HPDE6-E6E7 (cell line): ENCODE data around the gene PNPLA8.
"Not testable (repeated sequence)": the region's sequence is repeated elsewhere in the genome, so short reads cannot be mapped to it uniquely, and the experiment has no call there.

Experiments
- DNase-seq: peaks from one replicate; pipeline ENCODE4 v3.0.0; 2011; ENCODE audit warnings: missing footprints; ENCODE audit errors: extremely low spot score

Gene PNPLA8, protein sequence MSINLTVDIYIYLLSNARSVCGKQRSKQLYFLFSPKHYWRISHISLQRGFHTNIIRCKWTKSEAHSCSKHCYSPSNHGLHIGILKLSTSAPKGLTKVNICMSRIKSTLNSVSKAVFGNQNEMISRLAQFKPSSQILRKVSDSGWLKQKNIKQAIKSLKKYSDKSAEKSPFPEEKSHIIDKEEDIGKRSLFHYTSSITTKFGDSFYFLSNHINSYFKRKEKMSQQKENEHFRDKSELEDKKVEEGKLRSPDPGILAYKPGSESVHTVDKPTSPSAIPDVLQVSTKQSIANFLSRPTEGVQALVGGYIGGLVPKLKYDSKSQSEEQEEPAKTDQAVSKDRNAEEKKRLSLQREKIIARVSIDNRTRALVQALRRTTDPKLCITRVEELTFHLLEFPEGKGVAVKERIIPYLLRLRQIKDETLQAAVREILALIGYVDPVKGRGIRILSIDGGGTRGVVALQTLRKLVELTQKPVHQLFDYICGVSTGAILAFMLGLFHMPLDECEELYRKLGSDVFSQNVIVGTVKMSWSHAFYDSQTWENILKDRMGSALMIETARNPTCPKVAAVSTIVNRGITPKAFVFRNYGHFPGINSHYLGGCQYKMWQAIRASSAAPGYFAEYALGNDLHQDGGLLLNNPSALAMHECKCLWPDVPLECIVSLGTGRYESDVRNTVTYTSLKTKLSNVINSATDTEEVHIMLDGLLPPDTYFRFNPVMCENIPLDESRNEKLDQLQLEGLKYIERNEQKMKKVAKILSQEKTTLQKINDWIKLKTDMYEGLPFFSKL

DNA sequence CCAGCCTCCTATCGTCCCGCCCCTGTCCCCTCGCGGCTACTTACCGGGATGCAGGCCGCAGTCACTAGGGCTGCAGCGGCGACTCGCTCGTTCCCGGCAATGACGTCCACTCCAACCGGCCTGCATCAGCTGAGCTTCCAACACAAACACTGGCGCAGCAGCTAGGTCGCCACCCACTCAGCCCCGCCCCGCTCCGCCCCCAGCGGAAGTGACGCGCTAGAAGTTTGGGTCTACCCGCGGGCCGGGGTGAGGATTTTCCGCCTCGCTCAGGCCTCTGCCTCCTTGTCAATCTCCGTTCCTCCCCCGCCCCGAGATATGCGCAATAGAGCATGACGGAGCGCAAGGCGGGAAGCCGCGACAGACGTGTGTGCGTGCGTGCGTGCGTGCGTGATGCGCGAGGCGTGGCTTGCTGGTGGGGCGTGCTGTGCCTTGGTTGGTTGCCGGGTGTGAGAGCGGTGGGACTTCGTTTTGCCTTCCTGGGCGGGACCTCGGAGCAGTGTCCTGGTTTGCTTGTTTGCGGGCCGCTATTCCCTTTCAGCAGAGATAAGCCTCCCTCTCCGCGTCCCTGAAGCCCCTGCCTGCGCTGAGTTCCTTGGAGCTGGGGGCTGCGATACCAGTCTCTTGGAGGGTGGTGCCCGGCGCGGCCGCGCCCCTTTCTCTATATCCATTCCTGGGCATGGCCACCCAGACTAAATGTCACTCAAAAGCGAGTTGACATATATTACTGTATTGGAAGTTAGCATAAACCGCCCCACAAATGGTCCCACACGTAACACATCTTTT is at the start of gene PNPLA8:
PNPLA8 (minus strand) TSS at position 151 of the 783 bp plus-strand sequence. CDS start 10,644 bp downstream, outside the sequence.
- peak; percentile 95 for DNase-seq

DNA sequence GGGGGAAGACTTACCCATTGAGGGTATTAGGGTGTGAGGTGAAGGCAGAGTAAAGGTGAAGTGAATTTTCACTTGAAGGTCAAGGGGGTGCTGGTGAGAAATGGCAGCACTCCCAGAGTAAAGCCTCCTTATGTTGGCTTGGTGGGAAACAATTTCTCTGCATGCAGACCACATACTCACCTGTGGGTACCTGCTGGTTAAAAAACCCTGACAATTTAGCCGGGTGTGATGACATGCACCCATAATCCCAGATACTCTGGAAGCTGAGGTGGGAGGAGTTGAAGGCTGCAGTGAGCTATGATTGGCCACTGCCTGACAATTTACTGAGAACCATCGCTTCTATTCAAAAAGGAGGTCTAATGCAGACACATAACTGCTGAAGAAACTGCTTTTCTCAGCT is 49.2 kb upstream of the PNPLA8 start:
- no peak for DNase-seq

DNA sequence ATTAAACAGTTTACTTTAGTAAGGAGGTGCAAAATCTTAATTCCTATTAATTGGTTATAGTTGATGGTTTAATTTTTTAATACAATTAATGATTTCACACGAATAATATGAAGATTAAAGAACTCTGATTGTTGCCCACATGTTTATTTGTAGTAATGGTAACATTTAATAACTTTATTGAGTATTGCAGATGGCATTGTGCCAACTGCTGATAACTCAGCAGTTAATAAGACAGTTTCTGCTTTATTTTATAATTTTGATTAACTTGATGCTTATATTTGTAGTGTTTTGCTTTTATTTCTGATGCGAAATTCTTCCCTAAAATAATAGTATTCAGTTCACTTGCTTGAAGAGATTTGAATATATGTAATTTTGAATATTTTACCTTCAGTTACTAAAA is 46.5 kb upstream of the PNPLA8 start:
- DNase-seq = no peak

DNA sequence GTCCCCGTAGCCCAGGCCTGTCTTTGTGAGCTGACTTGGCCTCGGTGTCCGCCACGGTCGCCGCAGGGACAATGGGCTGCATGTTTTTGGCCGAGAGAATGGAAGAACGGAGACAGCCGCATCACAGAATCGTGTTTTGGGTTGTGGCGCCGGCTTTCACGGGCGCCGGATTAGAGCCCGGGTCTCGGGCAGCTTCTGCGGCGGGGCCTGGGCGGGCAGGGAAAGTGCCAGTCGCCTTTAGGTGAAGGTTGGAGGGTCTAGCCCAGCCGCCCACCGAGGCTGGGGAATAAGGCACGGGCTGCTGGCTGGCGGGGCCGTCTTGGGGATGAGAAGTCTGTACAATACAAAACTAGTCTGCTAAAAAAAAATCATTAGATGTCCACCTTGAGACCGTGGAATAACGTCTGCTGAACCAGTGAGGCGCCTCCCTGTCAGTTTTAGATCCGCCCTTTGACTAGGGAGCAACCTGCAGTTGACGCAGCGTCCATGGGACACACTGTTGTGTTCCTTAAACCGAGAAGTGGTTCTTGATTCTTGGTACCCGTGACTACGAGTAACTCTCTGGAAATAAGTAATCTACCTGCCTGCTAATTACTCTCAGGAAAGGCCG is 44.3 kb upstream of the PNPLA8 start:
- DNase-seq = peak; percentile 49

DNA sequence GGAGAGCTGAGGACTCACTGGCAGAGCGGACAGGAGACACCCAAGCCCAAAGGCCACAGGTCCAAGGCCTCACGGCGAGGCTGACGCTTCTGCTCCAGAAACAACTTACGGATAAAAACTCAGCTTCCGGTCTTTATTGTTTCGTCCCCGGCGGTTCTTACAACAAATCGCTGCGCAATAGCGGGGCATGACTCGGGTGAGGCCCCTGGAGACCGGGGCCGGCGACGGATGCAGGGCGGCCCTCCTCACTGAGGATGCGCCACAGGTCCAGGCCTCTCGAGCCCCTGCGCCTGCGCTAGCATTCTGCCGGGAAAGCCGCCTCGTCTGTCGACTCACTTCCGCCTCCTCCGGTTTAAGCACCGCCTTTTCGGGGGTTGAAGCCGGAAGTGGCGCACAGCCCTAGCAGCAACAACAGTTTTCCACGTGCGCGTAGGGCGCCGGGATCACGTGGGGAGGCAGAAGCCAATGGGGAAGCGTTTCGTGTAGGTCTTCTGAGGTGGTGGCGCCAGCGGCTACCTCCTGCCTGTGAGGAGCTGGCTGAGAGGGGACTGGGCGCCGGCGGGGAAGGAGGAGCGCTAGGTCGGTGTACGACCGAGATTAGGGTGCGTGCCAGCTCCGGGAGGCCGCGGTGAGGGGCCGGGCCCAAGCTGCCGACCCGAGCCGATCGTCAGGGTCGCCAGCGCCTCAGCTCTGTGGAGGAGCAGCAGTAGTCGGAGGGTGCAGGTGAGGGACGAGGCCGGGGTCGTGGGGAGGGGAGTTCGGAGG is 43.6 kb upstream of the PNPLA8 start, which contains the start of the genes DNAJB9 and THAP5:
DNAJB9 (plus strand) TSS at position 494 of the 765 bp plus-strand sequence. CDS start 1,853 bp downstream, outside the sequence.
THAP5 (minus strand) TSS at position 326 of the 765 bp plus-strand sequence; CDS start at position 189, 137 bp downstream.
- peak; percentile 95 for DNase-seq

DNA sequence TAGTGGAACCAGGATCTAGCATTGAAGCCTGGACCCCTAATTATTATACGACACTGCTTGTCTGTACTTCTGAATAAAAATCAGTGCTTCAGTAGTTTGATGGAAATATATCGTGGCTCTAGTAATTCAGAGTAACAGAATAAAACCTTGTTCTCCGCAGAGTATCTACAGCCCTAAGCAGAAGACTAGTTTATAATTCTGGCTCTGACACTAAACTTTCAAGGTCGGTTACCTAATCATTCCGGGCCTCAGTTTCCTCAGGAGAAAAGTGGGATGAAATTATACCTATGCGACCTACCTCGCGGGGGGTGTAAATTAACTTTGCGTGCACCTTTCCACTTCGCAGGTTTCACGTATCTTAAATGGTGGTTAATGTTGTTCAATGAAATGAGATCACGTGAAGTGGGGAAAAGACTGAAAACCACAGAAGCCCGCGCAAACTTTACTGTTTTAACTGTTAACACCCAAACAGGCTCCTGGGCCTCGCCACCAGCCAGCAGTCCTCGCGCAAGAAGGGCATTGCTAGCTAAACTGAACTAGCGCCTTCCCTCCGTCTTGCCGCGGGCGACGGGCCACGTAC is 43.0 kb upstream of the PNPLA8 start:
- DNase-seq = no peak

DNA sequence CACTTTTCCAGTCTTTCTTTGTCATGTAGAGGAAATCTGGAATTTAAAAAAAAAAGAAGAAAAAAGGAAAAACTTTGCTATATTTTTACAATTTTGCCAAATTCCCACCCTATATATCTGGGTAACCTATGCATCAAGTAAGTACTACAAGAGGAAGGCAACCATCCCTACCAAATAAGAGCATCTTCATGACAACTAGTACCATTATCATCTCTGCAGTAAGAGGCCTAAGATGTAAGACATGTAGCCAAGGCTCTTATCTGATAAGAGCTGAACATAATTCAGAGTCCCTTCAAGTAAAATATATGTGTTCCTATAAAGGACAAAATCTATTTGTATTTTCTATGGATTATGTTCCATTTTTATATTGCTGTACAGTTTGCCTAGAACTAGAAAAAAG is 40.1 kb upstream of the PNPLA8 start:
- DNase-seq = no peak

DNA sequence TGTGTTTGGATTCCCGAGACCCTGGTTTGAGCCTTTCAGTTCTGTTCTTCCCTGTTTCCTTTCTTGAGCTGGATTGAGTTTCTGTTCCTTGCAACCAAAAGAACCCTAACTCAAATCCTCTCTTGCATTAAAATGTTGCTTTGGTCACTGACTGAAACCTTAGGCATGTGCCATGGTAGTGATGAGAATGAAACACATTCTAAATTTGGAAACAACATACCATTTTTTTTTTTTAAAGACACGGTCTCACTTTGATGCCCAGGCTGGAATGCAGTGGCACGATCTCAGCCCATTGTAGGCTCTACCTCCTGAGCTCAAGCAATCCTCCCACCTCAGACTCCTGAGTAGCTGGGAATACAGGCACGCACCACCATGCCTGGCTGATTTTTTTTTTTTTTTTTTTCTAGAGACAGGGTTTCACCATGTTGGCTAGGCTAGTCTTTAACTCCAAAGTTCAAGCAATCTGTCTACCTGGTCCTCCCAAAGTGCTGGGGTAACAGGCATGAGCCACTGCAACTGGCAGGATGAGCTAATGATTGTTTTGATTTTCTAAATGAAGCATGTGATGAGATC is 35.2 kb upstream of the PNPLA8 start:
- DNase-seq = no peak

DNA sequence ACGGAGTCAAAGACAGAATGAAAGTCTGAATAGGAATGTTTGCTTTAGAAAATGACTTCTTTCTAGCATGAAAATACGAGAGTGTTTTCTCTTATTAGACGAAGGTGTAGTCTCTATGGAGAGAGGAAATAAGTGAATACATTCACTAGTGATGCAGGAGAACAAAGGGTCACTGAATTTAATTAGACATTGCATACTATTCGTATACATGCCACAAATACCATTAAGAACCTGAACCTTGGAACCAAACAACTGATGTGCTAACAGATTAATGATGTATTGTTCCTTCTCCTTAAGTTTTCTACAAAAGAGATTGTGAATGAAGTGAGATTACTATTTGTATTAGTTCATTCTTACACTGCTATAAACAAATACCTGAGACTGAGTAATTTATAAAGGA is 33.3 kb upstream of the PNPLA8 start:
- DNase-seq = no peak

DNA sequence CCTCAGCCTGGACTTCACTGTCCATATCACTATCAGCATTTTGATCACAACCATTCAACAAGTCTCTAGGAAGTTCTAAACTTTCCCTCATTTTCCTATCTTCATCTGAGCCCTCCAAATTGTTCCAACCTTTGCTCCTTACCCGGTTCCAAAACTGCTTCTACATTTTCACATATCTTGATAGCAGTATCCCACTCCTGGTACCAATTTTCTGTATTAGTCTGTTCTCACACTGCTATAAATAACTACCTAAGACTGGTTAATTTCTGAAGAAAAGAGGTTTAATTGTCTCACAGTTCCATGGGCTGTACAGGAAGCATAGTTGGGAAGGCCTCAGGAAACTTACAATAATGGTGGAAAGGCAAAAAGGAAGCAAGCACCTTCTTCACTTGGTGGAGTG is 31.7 kb upstream of the PNPLA8 start:
- DNase-seq = no peak

DNA sequence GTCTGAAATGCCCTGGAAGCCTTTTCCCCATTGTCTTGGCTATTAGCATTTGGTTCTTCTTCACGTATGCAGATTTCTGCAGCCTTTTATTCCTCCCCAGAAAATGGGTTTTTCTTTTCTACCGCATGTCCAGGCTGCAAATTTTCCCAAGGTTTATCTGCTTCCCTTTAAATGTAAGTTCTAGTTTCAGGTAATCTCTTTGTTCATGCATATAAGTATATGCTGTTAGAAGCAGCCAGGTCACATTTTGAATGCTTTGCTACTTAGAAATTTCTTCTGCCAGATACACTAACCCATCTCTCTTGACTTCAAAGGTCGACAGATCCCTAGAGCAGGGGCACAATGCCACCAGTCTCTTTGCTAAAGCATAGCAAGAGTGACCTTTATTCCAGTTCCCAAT is 31.3 kb upstream of the PNPLA8 start:
- no peak for DNase-seq

DNA sequence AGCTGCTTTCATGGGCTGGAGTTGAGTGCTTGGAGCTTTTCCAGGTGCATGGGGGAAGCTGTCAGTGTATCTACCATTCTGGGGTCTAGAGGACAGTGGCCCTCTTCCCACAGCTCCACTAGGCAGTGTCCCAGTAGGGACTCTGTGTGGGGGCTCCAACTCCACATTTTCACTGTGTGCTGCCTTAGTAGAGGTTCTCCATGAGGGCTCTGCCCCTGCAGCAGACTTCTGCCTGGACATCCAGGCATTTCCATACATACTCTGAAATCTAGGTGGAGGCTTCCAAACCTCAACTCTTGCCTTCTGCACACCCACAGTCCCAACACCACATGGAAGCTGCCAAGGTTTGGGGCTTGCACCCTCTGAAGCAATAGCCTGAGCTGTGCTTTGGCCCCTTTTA is 30.7 kb upstream of the PNPLA8 start:
- not testable (repeated sequence) for DNase-seq

DNA sequence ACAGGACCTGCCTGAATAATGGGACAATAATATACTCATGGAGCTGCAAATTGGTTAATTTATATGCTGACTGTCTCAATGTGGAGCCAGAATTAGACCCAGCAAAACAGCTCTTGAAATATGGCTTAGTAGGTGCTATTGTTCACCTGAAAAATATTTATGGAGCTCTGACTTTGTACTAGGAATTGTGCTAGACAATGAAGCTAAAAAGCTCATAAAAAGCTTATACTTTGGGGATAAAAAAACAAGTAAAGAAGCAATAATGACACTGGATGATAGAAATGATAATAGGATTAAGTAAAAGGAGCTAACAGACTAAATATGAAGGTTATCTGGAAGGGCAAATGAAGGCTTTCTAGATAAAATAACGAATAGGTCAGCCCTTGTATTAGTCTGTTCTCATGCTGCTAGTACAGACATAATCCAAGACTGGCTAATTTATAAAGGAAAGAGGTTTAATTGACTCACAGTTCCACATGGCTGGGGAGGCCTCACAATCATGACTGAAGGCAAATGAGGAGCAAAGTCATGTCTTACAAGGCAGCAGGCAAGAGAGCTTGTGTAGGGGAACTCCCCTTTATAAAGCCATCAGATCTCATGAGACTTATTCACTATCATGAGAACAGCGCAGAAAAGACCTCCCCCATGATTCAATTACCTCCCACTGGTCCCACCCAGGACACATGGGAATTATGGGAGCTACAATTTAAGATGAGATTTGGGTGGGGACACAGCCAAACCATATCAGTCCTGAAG is 22.4 kb upstream of the PNPLA8 start:
- DNase-seq = not testable (repeated sequence)

DNA sequence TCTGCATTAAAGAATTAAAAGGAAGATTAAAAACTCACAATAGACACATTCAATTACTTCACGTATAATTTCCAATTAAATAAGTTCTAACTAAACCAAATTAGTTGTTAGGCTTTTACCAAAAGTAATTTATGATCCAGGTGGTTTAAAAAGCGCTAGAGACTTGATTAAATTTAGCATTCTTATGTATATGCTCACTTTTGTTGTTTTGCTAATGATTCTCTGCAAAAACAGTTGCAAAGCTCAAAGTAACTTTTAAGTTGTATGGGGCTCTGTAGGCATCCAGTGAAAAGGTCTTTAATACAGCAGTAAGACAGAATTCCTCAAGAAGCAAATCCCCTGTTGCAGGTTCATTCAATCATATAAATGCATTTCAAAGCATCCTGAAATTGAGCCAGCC is 15.5 kb upstream of the PNPLA8 start:
- no peak for DNase-seq

DNA sequence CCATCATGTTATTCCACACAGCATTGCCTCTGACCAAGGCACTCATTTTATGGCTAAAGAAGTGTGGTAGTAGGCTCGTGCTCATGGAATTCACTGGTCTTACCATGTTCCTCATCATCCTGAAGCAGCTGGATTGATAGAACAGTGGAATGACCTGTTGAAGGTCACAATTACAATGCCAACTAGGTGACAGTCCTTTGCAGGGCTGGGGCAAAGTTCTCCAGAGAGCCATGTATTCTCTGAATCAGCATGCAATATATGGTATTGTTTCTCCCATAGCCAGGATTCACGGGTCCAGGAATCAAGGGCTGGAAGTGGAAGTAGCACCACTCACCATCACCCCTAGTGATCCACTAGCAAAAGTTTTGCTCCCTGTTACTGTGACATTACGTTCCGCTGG is 12.8 kb upstream of the PNPLA8 start:
- not testable (repeated sequence) for DNase-seq

DNA sequence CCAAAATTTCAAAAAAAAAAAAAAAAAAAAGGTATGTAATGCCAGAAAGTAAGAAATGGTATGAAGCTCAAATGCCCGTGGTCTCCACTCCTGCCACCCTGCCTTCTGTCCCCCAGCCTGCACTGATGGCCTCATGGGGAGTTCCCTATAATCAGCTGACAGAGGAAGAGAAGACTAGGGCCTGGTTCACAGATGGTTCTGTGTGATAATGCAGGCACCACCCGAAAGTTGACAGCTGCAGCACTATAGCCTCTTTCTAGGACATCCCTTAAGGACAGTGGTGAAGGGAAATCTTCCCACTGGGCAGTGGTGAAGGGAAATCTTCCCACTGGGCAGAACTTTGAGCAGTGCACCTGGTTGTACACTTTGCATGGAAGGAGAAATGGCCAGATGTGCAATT is 12.3 kb upstream of the PNPLA8 start:
- not testable (repeated sequence) for DNase-seq

DNA sequence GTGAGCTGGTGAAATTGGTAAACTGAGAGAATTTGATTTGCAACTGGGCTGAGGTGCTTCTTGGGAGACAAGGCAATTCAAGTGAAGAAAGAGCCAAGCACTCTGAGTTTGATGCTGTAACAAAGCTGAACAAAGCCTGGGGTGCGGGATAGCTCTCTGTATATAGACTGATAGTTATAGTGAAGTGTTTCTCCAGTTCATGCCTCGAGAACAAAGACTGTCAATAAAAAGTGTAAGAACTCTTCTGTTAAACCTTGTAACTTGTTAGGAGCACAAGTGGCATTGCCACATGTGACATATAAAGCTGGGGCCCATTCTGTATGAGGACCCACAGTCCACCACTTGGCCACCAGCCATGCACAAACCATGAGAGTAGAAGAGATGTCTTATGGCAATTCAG is 11.3 kb upstream of the PNPLA8 start:
- no peak for DNase-seq

DNA sequence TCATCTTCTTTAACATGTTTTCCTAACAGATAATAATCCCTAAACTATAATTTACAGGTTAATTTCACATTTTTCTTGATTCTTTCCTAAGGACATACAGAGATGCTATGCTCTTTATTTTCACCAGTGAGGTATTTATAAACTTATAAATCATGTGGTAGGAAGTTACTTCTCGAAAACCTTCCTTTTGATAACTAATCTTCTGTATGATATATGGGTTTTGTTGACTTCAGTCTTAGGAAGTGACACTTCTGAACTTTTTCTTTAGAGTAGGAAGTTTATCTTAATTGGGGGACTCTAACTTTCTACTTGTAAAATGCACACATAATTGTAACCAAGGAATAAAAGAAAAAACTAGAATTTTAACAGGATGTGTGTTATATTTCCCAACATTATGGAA is 9.8 kb upstream of the PNPLA8 start:
- no peak for DNase-seq

DNA sequence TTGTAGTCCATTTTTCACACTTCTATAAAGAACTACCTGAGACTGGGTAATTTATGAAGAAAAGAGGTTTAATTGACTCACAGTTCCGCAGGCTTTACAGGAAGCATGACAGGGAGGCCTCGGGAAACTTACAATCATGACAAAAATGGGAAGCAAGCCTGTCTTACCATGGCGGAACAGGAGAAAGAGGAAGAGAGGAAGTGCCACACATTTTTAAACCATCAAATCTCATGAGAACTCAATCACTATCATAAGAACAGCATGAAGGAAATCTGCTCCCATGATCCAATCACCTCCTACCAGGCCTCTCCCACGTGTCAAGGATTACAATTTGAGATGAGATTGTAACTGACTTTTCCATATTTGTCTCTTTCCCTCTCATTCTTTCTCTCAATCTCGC is 9.3 kb upstream of the PNPLA8 start:
- no peak for DNase-seq
